Endodermal cell (in vitro differentiated cells): ENCODE measurements around the gene CDH26. TPM values are rescaled to one million over a fixed set of nuclear protein-coding genes. Genes with fewer than 3 reads are reported as not detected.

Source experiments
- DNase-seq: peaks from one replicate; pipeline ENCODE4 v3.0.0-alpha.2; 2017
- H3K27ac ChIP-seq: 2 replicates; pipeline ENCODE4 v1.5.1; 2013; ENCODE audit warnings: mild to moderate bottlenecking, low read depth, low read length, moderate library complexity
- H3K27me3 ChIP-seq: 2 replicates; pipeline ENCODE4 v1.6.1; 2013; ENCODE audit warnings: mild to moderate bottlenecking, low read length, moderate library complexity; ENCODE audit not compliant: insufficient read depth, control insufficient read depth, poor library complexity, severe bottlenecking
- H3K36me3 ChIP-seq: 2 replicates; pipeline ENCODE4 v1.7.0; 2013; ENCODE audit warnings: mild to moderate bottlenecking, low read length, moderate library complexity; ENCODE audit not compliant: control insufficient read depth, insufficient read depth
- H3K4me1 ChIP-seq: one replicate; pipeline ENCODE4 v1.7.0; 2013; ENCODE audit warnings: low read length; ENCODE audit not compliant: control insufficient read depth, insufficient read depth
- H3K4me3 ChIP-seq: 2 replicates; pipeline ENCODE4 v1.5.1; 2013; ENCODE audit warnings: mild to moderate bottlenecking, low read length, moderate library complexity
- H3K9ac ChIP-seq: 2 replicates; pipeline ENCODE4 v1.6.1; 2013; ENCODE audit warnings: mild to moderate bottlenecking, low read length, moderate library complexity; ENCODE audit not compliant: poor library complexity, severe bottlenecking; ENCODE audit errors: extremely low read depth
- H3K9me3 ChIP-seq: 2 replicates; pipeline ENCODE4 v1.6.1; 2013; ENCODE audit warnings: mild to moderate bottlenecking, low read length, moderate library complexity; ENCODE audit not compliant: control insufficient read depth
- H3K27ac Mint-ChIP-seq: 2 replicates; pipeline ENCODE4 v1.8.0; 2020; ENCODE audit warnings: mixed read lengths
- H3K27me3 Mint-ChIP-seq: 2 replicates; pipeline ENCODE4 v1.8.0; 2021; ENCODE audit warnings: mild to moderate bottlenecking, mixed read lengths; ENCODE audit not compliant: insufficient read depth
- H3K36me3 Mint-ChIP-seq: 2 replicates; pipeline ENCODE4 v1.8.0; 2020; ENCODE audit warnings: low read depth, mixed read lengths
- H3K4me1 Mint-ChIP-seq: 2 replicates; pipeline ENCODE4 v1.8.0; 2020; ENCODE audit warnings: mixed read lengths
- H3K4me3 Mint-ChIP-seq: 2 replicates; pipeline ENCODE4 v1.8.0; 2020; ENCODE audit warnings: mild to moderate bottlenecking, moderate library complexity, mixed read lengths
- H3K9me3 Mint-ChIP-seq: 2 replicates; pipeline ENCODE4 v1.8.0; 2020; ENCODE audit warnings: mild to moderate bottlenecking, mixed read lengths
- WGBS, 2 experiments: methylation state at CpG; one replicate each; pipeline versions ENCODE4 v1.1.5 to v1.1.7; 2013; ENCODE audit warnings: missing lambda C conversion rate in 2 of 2, mixed read lengths in 1 of 2; ENCODE audit not compliant: insufficient coverage in 1 of 2, insufficient read length in 1 of 2; 5-methylcytosine and 5-hydroxymethylcytosine counted together
- total RNA-seq, 2 donors: library from RNA; stranded (reverse); fragmentation: NEBNext Ultra II Directional in 1 of 2; extraction: Animal tissue kit (Norgen Biotek cat#: 25700) in 1 of 2; gene quantifications; 2 replicates in 1 of 2; 3 replicates in 1 of 2; pipeline ENCODE4 v1.2.1, GENCODE V29; 2021
- TF ChIP-seq, protein P1 (sequence below): fragments of 200-600 bp; sonication (generic); conservative IDR thresholded peaks from 2 replicates; pipeline ENCODE4 v1.5.0; 2021; ENCODE audit warnings: antibody characterized with exemption, mild to moderate bottlenecking

The CDH26 gene
- total RNA-seq, 2 donors from 2014 or later: 0.97 to 2.0 TPM

- H3K9me3 Mint-ChIP-seq: peaks cover 12% of the 10 kb centered on the region
- Histone ChIP-seq H3K36me3 (no peaks in the 10 kb centered on the region), H3K4me1 (no peaks in the 10 kb centered on the region), H3K9ac (no peak overlapping the region), H3K4me3 (no peak overlapping the region), H3K27ac (no peak overlapping the region), H3K27me3 (no peaks in the 10 kb centered on the region), H3K9me3 (peaks cover 10% of the 10 kb centered on the region)
- no peaks in the 10 kb centered on the region for H3K27me3 Mint-ChIP-seq
- TF ChIP-seq, protein P1, sequence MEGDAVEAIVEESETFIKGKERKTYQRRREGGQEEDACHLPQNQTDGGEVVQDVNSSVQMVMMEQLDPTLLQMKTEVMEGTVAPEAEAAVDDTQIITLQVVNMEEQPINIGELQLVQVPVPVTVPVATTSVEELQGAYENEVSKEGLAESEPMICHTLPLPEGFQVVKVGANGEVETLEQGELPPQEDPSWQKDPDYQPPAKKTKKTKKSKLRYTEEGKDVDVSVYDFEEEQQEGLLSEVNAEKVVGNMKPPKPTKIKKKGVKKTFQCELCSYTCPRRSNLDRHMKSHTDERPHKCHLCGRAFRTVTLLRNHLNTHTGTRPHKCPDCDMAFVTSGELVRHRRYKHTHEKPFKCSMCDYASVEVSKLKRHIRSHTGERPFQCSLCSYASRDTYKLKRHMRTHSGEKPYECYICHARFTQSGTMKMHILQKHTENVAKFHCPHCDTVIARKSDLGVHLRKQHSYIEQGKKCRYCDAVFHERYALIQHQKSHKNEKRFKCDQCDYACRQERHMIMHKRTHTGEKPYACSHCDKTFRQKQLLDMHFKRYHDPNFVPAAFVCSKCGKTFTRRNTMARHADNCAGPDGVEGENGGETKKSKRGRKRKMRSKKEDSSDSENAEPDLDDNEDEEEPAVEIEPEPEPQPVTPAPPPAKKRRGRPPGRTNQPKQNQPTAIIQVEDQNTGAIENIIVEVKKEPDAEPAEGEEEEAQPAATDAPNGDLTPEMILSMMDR: no peak
- DNase-seq: no peak
- no peak overlapping the region for H3K4me3 Mint-ChIP-seq
- WGBS, 2 experiments: 88% methylated on average over 1 of the region's 1 CpG; no CpG with 5 or more reads in 1 of the 2 experiments
- peaks cover 9% of the 10 kb centered on the region for H3K4me1 Mint-ChIP-seq
- no peak overlapping the region for H3K27ac Mint-ChIP-seq
- H3K36me3 Mint-ChIP-seq: no peaks in the 10 kb centered on the region
Observed at GRCh38 chr20:60022849-60023248, 64.6 kb downstream of the CDH26 start.

DNA sequence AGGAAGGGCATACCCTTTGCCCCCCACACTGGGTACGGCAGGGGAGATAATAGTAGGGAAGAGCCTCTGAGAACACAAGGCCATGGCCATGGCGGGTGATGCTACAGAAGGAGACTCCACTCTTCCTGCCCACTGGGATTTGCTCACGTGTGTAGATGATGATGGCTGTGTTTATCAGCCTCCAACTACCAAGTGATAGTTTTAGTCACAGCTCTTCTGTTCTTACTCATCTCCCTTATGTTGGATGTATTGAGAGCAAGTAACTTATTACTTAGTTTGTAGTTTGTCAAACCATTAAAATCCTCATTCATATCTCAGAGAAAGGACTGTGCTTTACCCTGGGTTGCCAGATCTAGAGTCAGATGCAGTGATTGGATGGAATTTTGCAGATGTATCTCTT, 66.0 kb downstream of the CDH26 start:
- WGBS, 2 experiments: 67% methylated on average over 3 of the region's 3 CpGs; no CpG with 5 or more reads in 1 of the 2 experiments
- Mint-ChIP-seq H3K27ac (no peak overlapping the region), H3K9me3 (peaks cover 12% of the 10 kb centered on the region), H3K27me3 (no peaks in the 10 kb centered on the region), H3K4me1 (peaks cover 9% of the 10 kb centered on the region), H3K36me3 (no peaks in the 10 kb centered on the region), H3K4me3 (no peak overlapping the region)
- Histone ChIP-seq H3K4me3 (no peak overlapping the region), H3K9me3 (peaks cover 10% of the 10 kb centered on the region), H3K9ac (no peak overlapping the region), H3K27me3 (no peaks in the 10 kb centered on the region), H3K27ac (no peak overlapping the region), H3K4me1 (no peaks in the 10 kb centered on the region), H3K36me3 (no peaks in the 10 kb centered on the region)
- TF ChIP-seq, protein P1: no peak
- no peak for DNase-seq

DNA sequence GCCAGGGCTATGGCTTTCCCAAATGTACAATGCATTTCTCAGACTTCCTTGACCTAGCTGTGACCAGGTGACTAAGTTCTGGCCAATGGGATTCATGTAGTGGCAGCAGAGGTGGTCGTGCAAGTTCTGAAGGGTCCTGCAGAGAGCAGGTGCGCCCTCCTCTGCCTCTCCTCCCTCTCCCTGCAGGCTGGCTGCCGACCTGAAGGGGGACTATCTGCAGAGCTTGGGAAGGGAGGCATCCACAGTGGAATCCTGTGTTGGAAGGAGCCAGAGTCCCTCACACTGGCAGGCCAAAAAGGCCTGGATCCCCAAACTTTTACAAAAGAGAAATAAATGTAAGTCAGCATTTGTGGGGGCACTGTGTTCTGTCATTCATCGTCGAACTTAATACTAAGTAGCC, 66.6 kb downstream of the CDH26 start:
- peaks cover 9% of the 10 kb centered on the region for H3K4me1 Mint-ChIP-seq
- H3K4me1 ChIP-seq: no peaks in the 10 kb centered on the region
- peaks cover 12% of the 10 kb centered on the region for H3K9me3 Mint-ChIP-seq
- H3K4me3 ChIP-seq: no peak overlapping the region
- peak; percentile 76 for DNase-seq
- H3K27ac ChIP-seq: no peak overlapping the region
- H3K27me3 ChIP-seq: no peaks in the 10 kb centered on the region
- no peak overlapping the region for H3K4me3 Mint-ChIP-seq
- H3K27me3 Mint-ChIP-seq: no peaks in the 10 kb centered on the region
- H3K36me3 Mint-ChIP-seq: no peaks in the 10 kb centered on the region
- TF ChIP-seq, protein P1: peak; percentile 66
- no peak overlapping the region for H3K9ac ChIP-seq
- no peaks in the 10 kb centered on the region for H3K36me3 ChIP-seq
- no peak overlapping the region for H3K27ac Mint-ChIP-seq
- WGBS, 2 experiments: 63 to 91% methylated on average over 2 to 5 of the region's 5 CpGs
- H3K9me3 ChIP-seq: peaks cover 10% of the 10 kb centered on the region
